Iris pigment epithelial cell (primary cell): ENCODE data around the gene PHOSPHO1.

Experiments used
- DNase-seq: peaks from one replicate; pipeline ENCODE4 v3.0.0-alpha.2; 2011; ENCODE audit warnings: low read depth

PHOSPHO1 gene

DNA sequence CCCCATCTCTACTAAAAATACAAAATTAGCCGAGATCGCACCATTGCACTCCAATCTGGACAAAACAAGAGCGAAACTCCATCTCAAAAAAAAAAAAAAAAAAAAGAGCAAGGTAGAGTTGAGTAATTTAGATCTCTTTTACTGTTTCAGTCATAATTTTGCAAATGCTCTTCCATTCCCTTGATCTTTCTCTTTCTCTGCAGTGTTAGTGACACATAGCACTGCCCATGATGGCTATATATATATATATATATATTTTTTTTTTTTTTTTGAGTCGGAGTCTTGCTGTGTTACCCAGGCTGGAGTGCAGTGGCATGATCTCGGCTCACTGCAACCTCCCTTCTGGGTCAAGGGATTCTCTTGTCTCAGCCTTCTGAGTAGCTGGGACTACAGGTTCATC, 12.2 kb upstream of the PHOSPHO1 start:
- DNase-seq = no peak

- no peak for DNase-seq
Observed at GRCh38 chr17:49241692-49242397, 11.3 kb upstream of the PHOSPHO1 start.

DNA sequence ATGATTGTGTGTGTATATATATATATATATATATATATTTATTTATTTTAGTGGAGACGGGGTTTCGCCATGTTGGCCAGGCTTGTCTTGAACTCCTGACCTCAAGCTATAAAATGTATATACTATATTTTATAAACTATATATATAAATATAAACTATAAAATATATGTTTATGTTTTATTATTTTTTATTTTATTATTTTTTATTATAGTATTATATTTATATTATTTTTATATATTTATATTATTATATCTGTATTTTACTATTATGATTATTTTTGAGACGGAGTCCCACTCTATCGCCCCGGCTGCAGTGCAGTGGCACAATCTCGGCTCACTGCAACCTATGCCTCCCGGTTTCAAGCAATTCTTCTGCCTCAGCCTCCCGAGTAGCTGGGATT, 10.5 kb upstream of the PHOSPHO1 start:
- DNase-seq = no peak

DNA sequence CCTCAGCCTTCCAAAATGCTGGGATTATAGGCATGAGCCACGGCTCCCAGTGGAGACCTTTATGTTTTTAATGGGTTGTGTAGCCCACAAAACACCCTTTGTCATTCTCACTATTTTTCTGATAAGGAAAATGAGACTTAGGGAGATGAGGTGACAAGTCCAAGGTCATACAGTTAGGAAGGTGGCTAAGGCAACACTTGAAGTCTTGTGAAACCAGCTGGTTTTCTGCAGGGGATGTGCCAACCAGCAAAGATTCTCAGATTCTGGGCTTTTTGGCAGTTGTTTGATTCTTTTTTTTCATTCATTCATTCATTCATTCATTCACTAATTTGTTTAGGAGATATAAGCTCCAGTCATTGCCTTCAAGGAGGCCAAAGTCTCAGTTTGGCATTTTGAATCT, 10.0 kb upstream of the PHOSPHO1 start:
- DNase-seq = no peak

DNA sequence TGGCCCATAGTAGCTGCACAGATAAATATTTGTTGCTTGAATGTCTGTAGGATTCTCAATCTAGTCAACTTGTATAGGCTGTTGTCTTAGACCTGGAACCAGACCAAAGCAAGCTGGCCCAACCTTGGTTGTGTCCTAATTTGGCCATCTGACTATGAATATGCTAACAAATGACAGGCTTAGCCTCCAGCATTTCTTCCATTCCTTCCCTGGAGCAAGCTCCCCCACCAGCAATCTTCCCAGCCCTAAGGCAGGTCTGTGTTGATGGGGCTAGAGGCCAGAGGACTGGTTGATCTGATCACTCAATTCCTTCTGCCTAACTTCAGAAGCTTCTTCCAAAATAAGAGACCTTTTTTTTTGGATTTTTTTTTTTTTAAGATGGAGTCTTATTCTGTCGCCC, 9.4 kb upstream of the PHOSPHO1 start:
- DNase-seq = no peak

DNA sequence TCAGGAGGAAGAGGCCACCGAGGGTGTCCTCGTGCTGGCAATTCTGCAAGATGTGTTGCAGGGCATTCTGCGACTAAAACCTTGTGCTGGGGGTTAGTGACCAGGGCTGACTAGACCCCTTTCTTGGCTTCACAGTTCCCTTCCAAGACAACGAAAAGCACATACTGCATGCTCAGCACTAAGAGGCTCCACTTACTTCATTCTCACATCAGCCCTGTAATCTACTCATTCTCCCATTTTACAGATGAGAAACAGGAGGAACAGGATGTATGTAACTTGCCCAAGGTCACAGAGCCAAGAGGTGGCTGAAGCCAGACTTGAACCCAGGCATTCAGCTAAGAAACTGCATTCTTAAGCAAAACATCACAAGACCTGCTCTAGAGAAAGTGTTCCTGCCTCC, 5.3 kb upstream of the PHOSPHO1 start:
- no peak for DNase-seq

- no peak for DNase-seq
Observed at GRCh38 chr17:49234509-49235080, 4.0 kb upstream of the PHOSPHO1 start.

DNA sequence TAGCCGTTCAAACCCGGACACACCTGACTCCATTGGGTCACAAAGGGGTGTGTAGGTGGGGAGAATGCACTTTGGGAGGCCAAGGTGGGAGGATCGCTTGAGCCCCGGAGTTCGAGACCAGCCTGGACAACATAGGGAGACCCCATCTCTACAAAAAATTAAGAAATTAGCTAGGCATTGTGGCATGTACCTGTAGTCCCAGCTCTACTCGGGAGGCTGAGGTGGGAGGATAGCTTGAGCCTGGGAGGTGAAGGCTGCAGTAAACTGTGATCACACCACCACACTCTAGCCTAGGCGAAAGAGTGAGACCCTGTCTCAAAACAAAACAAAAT, 942 bp upstream of the PHOSPHO1 start:
- DNase-seq = no peak

GRCh38 chr17:49229805-49230600, 584 bp downstream of the PHOSPHO1 start:
- DNase-seq = no peak

- no peak for DNase-seq
Observed at GRCh38 chr17:49229076-49229804, 1.3 kb downstream of the PHOSPHO1 start.

DNA sequence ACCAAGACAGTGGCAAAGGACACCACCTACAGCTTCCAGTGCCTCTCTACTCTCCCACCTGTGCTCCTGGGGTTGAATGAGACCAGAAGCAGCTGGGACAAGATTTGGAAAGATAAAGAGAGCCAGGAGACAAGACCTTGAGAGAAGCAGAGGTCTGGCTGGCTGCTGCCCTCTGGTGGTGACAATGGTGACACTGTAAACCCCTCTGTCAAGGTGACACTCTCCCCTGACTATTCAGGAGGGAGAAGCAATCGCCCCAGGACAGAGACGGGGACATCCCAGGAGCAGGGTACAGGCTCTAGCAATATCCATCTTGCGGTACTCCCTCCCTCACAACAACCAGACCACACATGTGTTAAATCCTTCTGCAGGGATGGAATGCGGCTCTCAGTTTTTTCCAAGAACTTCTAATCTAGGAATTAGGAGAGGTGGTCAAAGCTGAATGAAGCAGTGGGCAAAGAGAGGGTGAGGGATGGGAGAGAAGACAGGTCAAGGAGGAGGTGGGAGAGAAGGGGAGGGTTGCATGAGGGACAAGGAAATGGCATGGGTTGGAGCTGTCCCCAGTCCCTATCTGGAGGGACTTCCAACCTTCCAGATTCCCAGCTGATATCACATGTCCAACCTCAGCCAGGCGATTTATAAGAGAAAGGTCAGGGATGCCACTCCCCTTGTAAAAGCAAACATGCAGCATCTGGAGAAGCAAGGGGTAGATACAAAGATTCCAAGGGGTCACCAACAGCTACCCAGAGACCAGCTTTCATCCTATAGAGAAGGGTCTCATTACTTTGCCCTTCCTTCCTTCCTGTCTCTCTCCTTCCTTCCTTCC, 2.9 kb downstream of the PHOSPHO1 start:
- DNase-seq = peak; percentile 51

GRCh38 chr17:49226771-49227435, 3.7 kb downstream of the PHOSPHO1 start:
- DNase-seq = no peak

- no peak for DNase-seq
Observed at GRCh38 chr17:49225554-49226236, 4.9 kb downstream of the PHOSPHO1 start.

GRCh38 chr17:49224997-49225337, 5.6 kb downstream of the PHOSPHO1 start:
- DNase-seq = no peak

DNA sequence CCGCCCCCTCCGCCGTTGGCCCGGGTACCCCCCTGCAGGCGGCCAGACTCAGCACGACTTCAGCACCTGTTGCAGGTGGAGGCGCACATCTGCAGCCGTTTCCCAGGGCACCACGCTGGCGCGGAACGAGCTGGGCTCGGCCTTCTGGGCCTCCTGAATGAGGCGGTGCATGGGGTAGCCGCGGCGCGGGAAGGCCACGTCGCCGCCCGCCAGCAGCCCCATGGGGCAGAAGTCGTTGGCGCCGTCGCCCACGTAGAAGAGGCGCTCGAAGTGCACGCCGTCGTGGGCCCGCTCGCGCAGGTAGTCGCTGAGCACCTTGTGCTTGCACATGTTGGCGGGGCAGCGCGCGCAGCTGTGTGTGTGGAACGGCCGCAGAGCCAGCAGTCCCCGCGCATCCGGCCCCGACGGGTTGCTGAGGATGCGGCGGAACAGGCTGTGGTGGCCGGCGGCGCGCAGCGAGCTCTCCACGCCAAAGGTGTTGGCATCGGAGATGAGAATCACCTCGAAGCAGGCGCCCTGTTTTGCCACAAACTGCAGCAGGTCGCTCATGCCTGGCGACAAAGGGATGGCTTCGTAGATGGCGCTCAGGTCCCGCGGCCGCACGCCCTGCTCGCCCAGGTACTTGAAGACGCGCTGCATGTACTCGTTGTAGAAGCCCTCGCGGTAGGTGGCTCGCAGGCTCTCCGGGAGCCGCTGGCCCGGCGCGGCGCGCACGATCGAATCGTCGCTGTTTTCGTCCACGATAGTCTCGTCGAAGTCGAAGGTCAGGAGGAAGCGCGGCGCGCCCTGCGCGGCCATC, 6.2 kb downstream of the PHOSPHO1 start:
- no peak for DNase-seq

DNA sequence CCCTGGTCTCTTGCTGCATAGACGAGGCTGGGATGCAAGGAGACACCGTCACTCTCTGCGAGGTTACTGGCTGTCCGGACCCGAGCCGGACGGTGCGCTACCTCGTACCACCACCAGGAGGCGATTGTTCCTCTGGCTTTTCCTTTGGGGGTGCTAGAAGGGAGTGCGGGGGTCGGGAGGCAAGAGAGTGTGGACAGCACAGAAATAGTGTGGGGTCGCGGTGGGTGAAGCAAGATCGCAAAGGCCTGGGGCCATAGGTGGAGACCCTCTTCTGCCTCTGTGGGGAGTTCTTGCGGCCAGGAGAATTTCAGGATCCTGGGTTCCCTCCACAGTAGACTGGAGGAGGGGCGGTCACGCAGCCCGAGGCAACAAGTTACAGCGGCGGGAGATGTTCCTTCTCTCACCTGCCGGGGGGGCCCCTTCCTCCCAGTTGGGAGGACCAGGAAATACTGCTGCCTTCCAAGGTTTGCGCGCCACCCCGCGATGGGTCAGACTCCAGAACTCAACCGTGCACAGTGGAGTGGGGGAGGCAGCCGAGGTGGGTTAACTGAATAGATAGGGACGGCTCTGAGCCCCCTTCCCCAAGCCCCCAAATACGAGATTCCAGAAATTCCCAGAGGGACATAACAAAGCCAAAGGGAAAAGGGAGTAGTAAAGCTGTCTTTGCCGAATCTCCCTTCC, 6.9 kb downstream of the PHOSPHO1 start:
- DNase-seq = no peak

- no peak for DNase-seq
Observed at GRCh38 chr17:49223168-49223516, 7.4 kb downstream of the PHOSPHO1 start.

GRCh38 chr17:49219987-49220386, 10.6 kb downstream of the PHOSPHO1 start:
- DNase-seq = no peak
